GM21526 (cell line): ENCODE results near the gene OR51E1.
A peak's percentile ranks its signal among the peaks of the same experiment; 100 is the strongest.

Source experiments
- ATAC-seq: cut with Tn5 transposase; IDR thresholded peaks from one replicate; pipeline ENCODE4 v1.9.1; 2021; ENCODE audit warnings: moderate library complexity; ENCODE audit not compliant: unreplicated experiment, low FRiP score

The OR51E1 gene

DNA sequence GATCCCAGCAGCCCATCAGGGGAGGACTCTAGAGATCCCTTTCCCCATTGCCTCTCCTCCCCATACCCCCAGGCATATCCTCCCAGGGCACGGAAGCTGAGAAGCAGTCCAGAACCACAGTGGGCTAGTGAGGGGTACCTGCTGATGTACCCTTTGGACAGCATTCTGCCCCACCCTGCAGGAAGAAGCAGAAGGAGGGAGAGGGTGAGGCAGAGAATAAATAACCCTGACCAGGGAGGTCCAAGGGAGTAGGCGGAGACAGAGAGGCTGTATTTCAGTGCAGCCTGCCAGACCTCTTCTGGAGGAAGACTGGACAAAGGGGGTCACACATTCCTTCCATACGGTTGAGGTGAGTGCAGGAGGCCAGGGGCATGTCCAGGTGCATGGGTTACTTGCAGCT lies at the start of gene OR51E1:
Gene OR51E1, plus strand, starts transcription at position 301 of the 400 bp plus-strand sequence. CDS start 8,545 bp downstream, outside the sequence.
- no peak for ATAC-seq

- no peak for ATAC-seq
These were observed 38.7 kb upstream of the OR51E1 start for GRCh38 chr11:4605057-4605456.

- no peak for ATAC-seq
These were observed 37.4 kb upstream of the OR51E1 start for GRCh38 chr11:4606231-4607015.

- ATAC-seq, result no peak
These were observed 36.7 kb upstream of the OR51E1 start for GRCh38 chr11:4607096-4607495.

DNA sequence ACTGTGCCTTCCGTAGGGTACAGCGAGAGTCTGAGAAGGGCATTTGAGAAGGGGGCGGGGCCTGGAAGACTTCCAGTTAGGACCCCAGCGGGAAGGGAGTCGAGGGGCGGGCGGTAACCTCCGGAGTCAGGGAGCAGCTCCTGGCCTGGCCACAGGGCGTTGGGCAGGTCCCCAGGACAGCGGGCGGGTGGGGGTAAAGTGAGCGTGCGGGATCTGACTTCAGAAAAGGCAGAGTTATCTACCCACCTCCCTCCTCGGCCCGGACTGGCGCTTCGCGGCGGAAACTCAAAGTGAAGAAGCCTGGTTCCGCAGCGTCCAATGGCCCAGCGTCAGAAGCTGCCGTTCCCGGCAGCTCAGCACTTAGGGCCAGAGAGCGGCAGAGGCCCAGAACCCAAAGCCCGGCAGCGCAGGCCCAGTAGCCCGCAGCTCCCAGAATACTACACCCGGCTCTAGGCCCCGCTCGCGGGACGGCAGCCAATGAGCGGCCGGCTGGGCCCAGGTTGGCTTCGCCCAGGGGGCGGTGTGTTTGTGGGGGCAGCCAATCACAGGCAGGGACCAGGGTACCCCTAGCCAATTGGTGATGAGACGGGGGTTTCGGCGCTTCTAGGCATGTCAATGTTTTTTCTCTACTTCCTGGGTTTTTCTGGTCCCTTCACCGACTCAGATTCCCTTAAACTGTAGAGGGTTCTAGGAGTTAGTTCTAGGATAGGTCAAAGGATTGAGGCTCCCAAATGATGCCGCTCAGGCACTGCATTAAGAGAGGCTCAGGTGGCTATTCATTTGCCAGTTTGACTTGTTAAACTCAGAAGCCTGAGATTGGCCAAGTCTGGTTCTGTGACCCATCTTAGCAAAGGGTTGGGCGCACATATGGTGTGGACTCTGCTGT lies 35.8 kb upstream of the OR51E1 start, which contains the start of gene TRIM68:
Gene TRIM68, minus strand, starts transcription at position 451 of the 886 bp plus-strand sequence. CDS start 2,727 bp downstream, outside the sequence.
- ATAC-seq, result peak; percentile 100

DNA sequence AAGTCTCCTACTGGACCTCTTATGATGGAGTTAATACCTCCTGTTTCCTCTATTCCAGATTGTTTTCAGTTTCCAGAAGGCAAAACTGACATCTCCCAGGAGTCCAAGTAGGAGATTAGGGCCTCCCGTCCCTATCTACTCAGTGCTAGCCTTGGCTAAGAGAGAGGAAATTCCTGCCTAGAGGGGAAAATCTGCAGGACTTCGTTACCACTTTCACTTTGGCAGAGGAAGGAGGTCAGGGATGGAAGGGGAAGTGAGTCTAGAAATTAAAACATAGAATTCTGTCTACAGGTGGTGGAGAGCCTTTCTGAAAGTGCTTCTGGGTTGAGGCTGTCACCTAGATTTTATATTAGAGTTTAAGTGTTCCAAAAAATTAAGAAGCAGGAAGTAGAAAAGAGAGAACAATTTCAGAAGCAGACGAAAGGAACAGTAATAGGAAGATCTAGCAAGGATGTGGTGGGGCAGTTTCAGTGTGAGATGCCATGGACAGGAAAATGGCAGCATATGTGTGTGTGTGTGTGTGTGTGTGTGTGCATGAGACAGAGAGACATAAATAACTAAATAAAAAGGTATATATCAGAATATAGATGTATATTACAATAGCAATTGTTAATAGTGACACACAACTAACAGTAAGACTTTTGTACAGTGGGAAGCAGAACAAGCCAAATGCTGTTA lies 33.4 kb upstream of the OR51E1 start:
- no peak for ATAC-seq

GRCh38 chr11:4611986-4612385 lies 31.8 kb upstream of the OR51E1 start:
- ATAC-seq, result no peak

- ATAC-seq, result no peak
These were observed 27.8 kb upstream of the OR51E1 start for GRCh38 chr11:4615856-4616444.

- ATAC-seq, result no peak
These were observed 24.3 kb upstream of the OR51E1 start for GRCh38 chr11:4619514-4619913.

DNA sequence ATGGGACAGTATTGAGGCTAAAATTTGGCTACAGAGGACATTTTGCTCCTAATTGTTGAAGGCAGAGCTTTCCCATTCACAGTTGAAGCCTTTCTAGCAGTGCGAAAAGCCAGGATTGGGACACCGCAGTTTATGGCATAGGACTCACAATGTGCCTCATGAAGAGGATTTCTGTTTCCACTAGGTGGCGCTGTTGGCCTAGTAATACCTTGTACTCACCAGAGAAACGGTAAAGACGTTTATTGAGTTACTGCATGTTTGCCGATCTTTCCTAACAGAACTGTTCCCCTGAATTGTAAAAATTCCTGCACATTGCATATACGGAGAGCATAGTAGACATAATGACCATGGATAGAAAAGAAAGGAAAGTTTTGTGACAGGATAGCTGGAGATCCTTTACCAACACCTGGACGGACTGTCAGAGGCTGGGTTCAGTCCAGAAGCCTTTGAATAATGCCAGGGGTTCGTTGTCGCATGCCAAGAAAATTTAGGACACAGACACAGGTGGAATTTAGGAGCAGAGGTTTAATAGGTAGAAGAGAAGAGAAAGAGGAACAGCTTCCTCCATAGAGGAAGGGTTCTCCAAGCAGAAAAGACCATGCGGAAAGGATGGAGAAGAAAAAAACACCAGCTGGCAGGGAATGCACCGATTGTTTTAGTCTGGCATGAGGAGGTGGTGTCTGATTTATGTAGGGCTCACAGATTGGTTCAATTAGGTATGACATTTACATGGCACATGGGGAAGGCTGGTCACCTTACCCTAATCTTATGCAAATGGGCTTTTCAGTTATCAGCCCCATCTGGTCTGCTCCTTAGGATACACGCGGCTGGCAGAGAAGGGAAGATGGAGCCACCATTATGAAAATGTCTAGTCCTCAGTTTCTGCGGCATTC lies 17.3 kb upstream of the OR51E1 start:
- ATAC-seq, result peak; percentile 90

DNA sequence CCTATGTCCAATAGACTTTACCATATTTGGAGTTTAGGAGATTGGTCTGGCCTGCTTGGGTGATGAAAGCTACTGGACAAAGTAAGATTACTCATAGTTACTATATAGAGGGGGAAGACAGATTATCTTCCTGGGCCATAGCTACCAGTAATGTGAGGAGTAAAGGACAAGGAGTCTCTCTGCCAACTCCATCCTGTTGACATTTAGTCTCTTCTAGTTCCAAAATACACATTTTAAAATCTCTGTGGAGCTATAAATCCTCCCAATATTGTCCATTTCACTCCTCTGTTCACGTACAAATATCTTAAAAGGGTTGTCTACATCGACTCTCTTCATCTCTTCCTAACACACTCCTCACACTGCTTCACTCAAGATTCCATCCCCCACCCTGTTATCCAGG lies 7.6 kb upstream of the OR51E1 start:
- ATAC-seq, result no peak

DNA sequence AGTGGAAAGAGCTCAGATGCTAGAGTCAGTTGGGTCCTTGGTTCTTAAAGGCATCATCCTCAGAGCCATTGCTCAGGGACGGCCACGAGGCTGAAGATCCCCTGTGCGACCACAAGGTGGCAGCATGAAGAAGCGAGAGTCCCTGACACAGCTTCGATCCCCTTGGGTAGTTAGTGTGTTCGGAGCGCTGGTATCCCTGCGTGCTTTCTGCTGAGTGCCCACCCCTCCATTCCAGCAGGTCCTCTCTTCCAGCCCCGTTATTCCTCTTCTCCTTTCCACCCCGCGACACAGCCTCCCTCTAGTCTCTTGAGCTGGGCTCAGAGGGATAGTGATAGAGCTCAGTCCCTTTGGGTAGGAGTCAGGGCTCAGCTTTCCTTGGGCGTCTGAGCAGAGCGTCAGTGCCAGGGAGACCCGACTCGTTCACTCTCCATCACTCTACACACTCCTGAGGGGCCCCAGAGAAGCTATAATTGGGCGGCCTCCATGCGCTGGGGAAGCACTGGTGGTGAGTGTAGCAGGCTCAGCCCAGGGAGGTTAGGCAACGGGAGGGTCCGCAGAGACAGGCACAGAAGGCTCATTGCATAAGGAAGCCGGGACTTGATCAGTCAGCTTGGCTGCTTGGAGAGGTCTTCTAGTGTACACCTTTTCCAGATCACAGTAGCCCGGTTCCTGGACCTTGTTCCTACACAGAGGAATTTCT lies 6.7 kb upstream of the OR51E1 start, which contains the start of gene OR51D1:
Gene OR51D1, plus strand, starts transcription at position 516 of the 700 bp plus-strand sequence. CDS start 2,314 bp downstream, outside the sequence.
- ATAC-seq, result peak; percentile 89

DNA sequence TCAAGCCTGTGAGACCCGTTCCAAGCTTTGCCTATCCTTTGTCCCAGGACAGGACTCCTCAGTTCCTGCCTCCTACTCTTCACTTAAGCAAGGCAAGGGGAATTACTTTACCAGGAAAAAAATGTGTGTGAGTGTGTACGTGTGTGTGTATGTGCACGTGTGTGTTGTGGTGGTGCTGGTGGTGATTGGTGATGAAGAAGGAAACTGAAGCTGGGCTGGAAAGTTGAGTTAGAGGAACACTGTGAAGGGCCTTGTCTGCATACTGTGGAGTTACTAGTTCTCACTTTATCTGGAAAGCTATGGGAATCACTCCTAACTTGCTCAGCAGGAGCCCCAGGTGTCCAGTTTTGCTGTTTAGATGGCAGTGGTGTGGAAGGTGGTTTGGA lies 6.1 kb upstream of the OR51E1 start:
- ATAC-seq, result no peak

GRCh38 chr11:4639931-4640330 lies 3.9 kb upstream of the OR51E1 start:
- ATAC-seq, result no peak

GRCh38 chr11:4641501-4641900 lies 2.3 kb upstream of the OR51E1 start:
- ATAC-seq, result no peak

DNA sequence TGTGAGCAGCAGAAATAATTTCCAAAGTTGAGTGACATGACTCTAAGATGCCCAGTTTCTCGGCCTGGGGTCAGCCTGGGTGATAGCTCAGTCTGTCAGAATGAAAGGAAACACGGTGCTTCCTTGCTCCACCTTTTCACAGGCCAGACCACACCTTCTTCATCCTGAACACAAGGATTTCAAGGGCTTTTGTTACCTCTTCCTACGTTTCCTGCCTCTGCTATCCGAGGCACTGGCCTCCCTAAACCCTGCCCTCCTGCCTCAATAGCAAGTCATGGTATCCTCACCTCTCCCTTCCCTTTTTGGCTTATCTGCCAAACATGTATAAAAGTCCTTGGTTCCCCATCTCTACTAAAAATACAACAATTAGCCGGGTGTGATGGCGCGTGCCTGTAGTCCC lies 1.7 kb upstream of the OR51E1 start:
- ATAC-seq, result no peak

- no peak for ATAC-seq
These were observed 706 bp upstream of the OR51E1 start for GRCh38 chr11:4643076-4643475.

- ATAC-seq, result no peak
These were observed 451 bp downstream of the OR51E1 start for GRCh38 chr11:4644233-4644632.

DNA sequence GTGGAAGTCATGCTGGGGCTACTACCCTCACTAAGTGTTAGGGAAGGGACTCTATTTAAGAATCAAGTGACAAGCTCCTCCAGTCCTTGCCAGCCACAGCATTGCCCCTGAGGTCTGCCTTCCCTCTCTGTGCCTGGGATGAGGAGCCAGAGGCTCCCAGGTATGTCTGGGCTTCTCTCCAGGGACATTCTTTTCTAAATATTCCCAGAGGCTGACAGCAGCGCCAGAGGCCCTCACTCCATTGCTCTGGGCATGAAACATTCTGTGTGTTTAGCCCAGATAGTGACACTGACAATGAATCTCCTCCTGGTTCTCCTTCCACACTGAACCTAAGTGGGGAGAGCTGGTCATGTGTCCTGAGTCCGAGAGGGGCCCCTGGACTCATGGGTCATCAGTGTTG lies 2.2 kb downstream of the OR51E1 start:
- ATAC-seq, result no peak
